Stomach (tissue), 9 donors: Measurements from ENCODE around the gene CD82. TPM values are rescaled to one million over a fixed set of nuclear protein-coding genes. Genes with fewer than 3 reads are reported as not detected.

Source experiments
- DNase-seq, 2 donors: peaks; one replicate each; pipeline versions ENCODE4 v3.0.0 to v3.0.0-alpha.2; 2013 to 2019
- H3K27ac ChIP-seq, 5 donors: fragments of 200-600 bp in 4 of 5; sonication (generic) in 4 of 5; one replicate each; pipeline ENCODE4 v1.5.1; 2013 to 2019; ENCODE audit warnings: mild to moderate bottlenecking in 1 of 5, moderate library complexity in 1 of 5
- H3K27me3 ChIP-seq, 3 donors: fragments of 200-600 bp; sonication (generic); one replicate each; pipeline ENCODE4 v1.5.1; 2017 to 2019; ENCODE audit warnings: mixed run types in 1 of 3
- H3K36me3 ChIP-seq, 4 donors: fragments of 200-600 bp; sonication (generic); 1 replicate in 3 of 4; 2 replicates in 1 of 4; pipeline ENCODE4 v1.5.1; 2016 to 2019
- H3K4me1 ChIP-seq, 4 donors: fragments of 200-600 bp; sonication (generic); one replicate each; pipeline ENCODE4 v1.5.1; 2016 to 2019
- H3K4me3 ChIP-seq, 4 donors: fragments of 200-600 bp; sonication (generic) in 3 of 4; one replicate each; pipeline ENCODE4 v1.5.1; 2016 to 2019; ENCODE audit warnings: mild to moderate bottlenecking in 1 of 4
- H3K9me3 ChIP-seq, 4 donors: fragments of 200-600 bp; sonication (generic); one replicate each; pipeline ENCODE4 v1.5.1; 2016 to 2019
- CTCF ChIP-seq, 7 experiments: fragments of 450-650 bp in 4 of 7; fragments of 200-600 bp in 3 of 7; sonication (generic) in 3 of 7; IDR thresholded peaks; one replicate each; pipeline ENCODE4 v1.5.1; 2016 to 2019; ENCODE audit warnings: antibody characterized with exemption in 7 of 7, control low read depth in 2 of 7, mild to moderate bottlenecking in 1 of 7
- EP300 ChIP-seq: sonication (generic); formaldehyde crosslinking; IDR thresholded peaks from one replicate; pipeline ENCODE4 v1.6.1; 2017; ENCODE audit warnings: antibody characterized with exemption
- POLR2A ChIP-seq, 4 donors: fragments of 450-650 bp; IDR thresholded peaks; one replicate each; pipeline ENCODE4 v1.6.1; 2016; ENCODE audit warnings: antibody characterized with exemption in 4 of 4, control low read depth in 2 of 4, mild to moderate bottlenecking in 1 of 4, moderate library complexity in 1 of 4
- POLR2AphosphoS5 ChIP-seq, 3 donors: sonication (generic); formaldehyde crosslinking; IDR thresholded peaks; one replicate each; pipeline ENCODE4 v1.6.1; 2016; ENCODE audit warnings: antibody characterized with exemption in 3 of 3
- WGBS, 5 donors: extraction: QIAGEN DNeasy Blood & Tissue Kit in 3 of 5; methylation state at CpG; one replicate each; pipeline versions ENCODE4 v1.1.5 to v1.1.7; 2013 to 2018; 5-methylcytosine and 5-hydroxymethylcytosine counted together
- intact Hi-C: fragments of 100-400 bp; cut with DNase I; formaldehyde crosslinking; loops from one replicate; pipeline ENCODE4 v1.15.1; 2023; ENCODE audit warnings: low total_unique reads
- polyA plus RNA-seq, 3 donors: library from polyadenylated mRNA; stranded (reverse); fragments of 200-250 nt; gene quantifications; one replicate each; pipeline ENCODE4 v1.2.3, GENCODE V29; 2013
- total RNA-seq, 5 donors: library from RNA; depleted of rRNA; stranded (reverse); fragments of >200 nt; gene quantifications; one replicate each; pipeline versions ENCODE4 v1.1.0 to v1.2.3, GENCODE V29; 2014 to 2016
- donor health status: healthy with polysubstance abuse.
- donor health status: Bipolar disorder and iron deficiency.
- donor health status: healthy.

Gene CD82
- total and polyA plus RNA-seq, 8 donors, result 0.58 to 54.4 (median 25.3) TPM

DNA sequence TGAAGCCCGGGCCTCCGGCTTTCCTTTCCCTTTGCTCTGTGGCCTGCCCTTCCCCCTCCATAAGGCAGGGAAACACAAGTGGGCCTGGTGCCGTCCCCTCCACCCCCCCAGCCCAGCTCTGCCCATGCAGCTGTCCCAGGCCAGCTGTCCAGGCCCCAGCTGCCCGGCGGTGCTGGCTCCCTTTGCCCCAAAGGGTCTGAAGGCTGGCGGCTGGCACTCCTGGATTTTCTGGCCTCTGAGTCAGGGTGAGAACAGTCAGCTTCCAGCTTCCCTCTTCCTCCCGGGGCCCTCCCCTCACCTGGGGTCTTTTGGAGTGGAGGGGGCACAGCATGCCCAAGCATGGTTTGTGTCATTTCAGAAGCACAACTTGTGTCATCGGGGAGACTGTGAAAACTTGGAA, 27.8 kb downstream of the CD82 start:
- intact Hi-C loops, result no loop called here
- peak in 1 of 2 donors; percentile 54 for DNase-seq
- Histone ChIP-seq H3K27ac (peak overlapping the region in 4 of 5 donors; percentile 65 to 82 (median 72)), H3K27me3 (no peaks in the 10 kb centered on the region), H3K4me1 (peaks cover 29 to 76% (median 57%) of the 10 kb centered on the region in 4 donors), H3K4me3 (no peak overlapping the region), H3K36me3 (peaks cover 0 to 22% (median 12%) of the 10 kb centered on the region in 4 donors), H3K9me3 (no peaks in the 10 kb centered on the region)
- 44 to 75% (median 71%) methylated on average over 7 to 8 of the region's 8 CpGs for whole genome bisulfite sequencing, 5 donors
- TF ChIP-seq CTCF (IDR thresholded peaks at IDR 0.05) (no peak), POLR2A (IDR thresholded peaks at IDR 0.05) (no peak), POLR2AphosphoS5 (IDR thresholded peaks at IDR 0.05) (no peak), EP300 (no peak)

GRCh38 chr11:44595006-44595405, 29.5 kb downstream of the CD82 start:
- peaks cover 29 to 68% (median 52%) of the 10 kb centered on the region in 4 donors for H3K4me1 ChIP-seq
- WGBS, 5 donors, result 59 to 80% (median 79%) methylated on average over 3 to 6 of the region's 6 CpGs
- peak overlapping the region in 2 of 5 donors; percentile 27 to 80 for H3K27ac ChIP-seq
- TF ChIP-seq POLR2A (IDR thresholded peaks at IDR 0.05), result no peak
- H3K36me3 ChIP-seq, result peaks cover 0 to 11% (median 4%) of the 10 kb centered on the region in 4 donors
- no peaks in the 10 kb centered on the region for H3K9me3 ChIP-seq
- H3K4me3 ChIP-seq, result no peak overlapping the region
- intact Hi-C loops, result no loop called here
- H3K27me3 ChIP-seq, result no peaks in the 10 kb centered on the region
- DNase-seq, result no peak

DNA sequence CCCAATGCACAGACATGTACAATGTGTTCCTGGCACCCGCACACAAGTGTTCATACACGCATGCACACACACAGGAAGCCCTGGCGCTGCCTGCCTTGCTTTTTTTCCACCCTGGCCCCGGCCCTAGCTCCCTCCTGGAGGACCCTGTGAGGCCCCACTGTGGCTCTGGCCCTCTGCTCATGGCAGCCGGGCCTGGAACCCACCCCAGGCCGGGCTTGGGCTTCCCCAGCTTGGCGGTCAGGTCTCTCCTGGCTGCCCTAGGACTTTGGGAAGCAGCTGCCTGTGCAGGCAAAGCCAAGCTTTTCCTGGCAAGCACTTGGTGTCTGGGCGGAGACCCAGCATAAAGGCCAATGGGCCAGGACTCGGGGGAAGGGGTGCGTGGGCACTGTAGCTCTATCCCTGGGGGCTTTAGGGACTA, 30.5 kb downstream of the CD82 start:
- WGBS, 5 donors, result 20 to 40% (median 33%) methylated on average over 8 to 10 of the region's 10 CpGs
- intact Hi-C loops, result no loop called here
- peak; percentile 61 to 71 for DNase-seq
- no peak overlapping the region for H3K4me3 ChIP-seq
- H3K9me3 ChIP-seq, result no peaks in the 10 kb centered on the region
- H3K4me1 ChIP-seq, result peaks cover 31 to 68% (median 52%) of the 10 kb centered on the region in 4 donors
- peaks cover 0 to 20% (median 12%) of the 10 kb centered on the region in 4 donors for H3K36me3 ChIP-seq
- H3K27me3 ChIP-seq, result no peaks in the 10 kb centered on the region
- TF ChIP-seq EP300, result no peak
- TF ChIP-seq POLR2A (IDR thresholded peaks at IDR 0.05), result no peak
- TF ChIP-seq POLR2AphosphoS5 (IDR thresholded peaks at IDR 0.05), result no peak
- no peak for TF ChIP-seq CTCF (IDR thresholded peaks at IDR 0.05)
- peak overlapping the region; percentile 10 to 80 (median 53) for H3K27ac ChIP-seq

DNA sequence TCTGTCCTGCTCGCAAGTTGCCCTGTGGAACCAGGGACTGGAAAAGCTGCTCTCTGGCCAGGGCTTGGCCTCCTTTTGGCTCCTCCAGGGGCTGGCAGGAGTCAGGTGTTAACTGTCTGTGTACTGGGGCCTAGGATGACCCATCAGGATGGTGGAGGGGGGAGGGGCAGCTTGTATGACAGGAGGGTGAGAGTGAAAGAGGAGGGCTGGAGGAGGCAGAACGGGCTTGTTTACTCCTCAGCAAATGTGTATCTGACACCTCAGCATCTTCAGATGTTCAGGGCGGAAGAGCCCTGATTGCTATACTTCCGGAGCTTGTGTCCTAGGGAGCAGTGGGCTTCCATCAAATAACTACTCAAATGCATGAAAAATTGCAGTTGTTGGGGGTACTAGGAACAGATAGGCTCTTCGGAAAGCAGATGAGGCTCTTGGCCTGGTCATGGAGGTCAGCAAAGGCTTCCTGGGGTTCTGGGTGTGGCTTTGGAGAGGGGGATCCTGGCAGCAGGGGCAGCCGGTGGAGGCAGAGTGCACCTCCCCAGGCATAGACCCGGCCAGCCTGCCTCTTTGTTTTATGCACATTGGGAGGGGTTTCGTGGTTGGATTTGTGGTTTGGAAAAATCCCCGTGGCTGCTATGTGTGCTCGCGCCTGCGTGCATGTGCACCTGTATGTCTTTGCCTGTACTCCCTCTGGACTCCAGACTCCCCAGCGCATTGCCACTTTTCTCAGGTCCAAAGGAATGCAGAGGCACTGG, 31.2 kb downstream of the CD82 start:
- no peaks in the 10 kb centered on the region for H3K27me3 ChIP-seq
- H3K36me3 ChIP-seq, result peaks cover 0 to 26% (median 14%) of the 10 kb centered on the region in 4 donors
- peaks cover 38 to 68% (median 53%) of the 10 kb centered on the region in 4 donors for H3K4me1 ChIP-seq
- H3K4me3 ChIP-seq, result no peak overlapping the region
- peak overlapping the region; percentile 10 to 80 (median 53) for H3K27ac ChIP-seq
- no peak for DNase-seq
- WGBS, 5 donors, result 52 to 56% (median 53%) methylated on average over 10 to 13 of the region's 13 CpGs
- TF ChIP-seq CTCF (IDR thresholded peaks at IDR 0.05), result no peak
- no peak for TF ChIP-seq POLR2A (IDR thresholded peaks at IDR 0.05)
- no peak for TF ChIP-seq POLR2AphosphoS5 (IDR thresholded peaks at IDR 0.05)
- TF ChIP-seq EP300, result no peak
- H3K9me3 ChIP-seq, result no peaks in the 10 kb centered on the region
- intact Hi-C loops, result no loop called here
